GM18951 (cell line): ENCODE measurements around the gene SLC39A3.

ENCODE experiments used
- POLR2A ChIP-seq: IDR thresholded peaks from 4 replicates; pipeline ENCODE4 v1.6.1; 2011; ENCODE audit warnings: mild to moderate bottlenecking; ENCODE audit not compliant: insufficient read length, insufficient read depth; ENCODE audit errors: extremely low read depth
- in situ Hi-C: fragments of 300-500 bp; cut with MboI; formaldehyde crosslinking; loops from one replicate; pipeline ENCODE4 v1.12.0; 2022; ENCODE audit warnings: low sequenced_read_pairs, mixed read lengths, inconsistent platforms; ENCODE audit not compliant: unreplicated experiment

SLC39A3 gene

DNA sequence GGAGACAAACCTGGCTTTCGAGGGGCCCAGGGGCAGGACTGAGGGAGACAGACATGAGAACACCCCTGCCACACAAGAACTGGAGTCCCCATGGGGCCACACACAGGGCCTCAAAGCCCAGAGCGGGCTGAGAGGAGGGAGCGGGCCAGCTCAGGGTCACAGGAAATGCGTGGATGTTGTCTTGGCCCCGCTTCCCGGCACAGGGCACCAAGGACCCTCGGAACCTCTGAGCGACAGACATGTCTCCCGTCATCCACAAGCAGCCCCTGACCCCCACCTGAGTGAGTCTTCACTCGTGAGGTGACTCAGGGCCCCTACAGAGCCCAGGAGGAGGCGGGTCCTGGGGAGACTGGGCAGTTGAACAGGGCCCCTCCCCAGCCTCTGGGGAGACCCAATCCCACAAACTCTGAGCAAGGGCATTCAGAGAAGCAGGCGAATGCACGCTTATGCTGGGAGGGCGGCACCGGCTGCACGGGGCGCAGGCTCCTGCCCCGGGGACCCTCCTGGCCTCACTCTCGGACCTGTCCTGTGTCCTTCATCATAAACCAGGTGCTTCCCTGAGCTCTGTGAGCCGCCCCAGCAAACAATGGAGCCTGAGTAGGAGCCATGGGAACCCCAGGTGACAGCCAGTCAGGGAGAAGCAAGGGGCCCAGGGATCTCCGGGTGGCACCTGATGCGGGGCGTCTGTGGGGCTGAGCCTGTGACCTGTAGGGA, 23.1 kb upstream of the SLC39A3 start:
- in situ Hi-C loops: no loop called here
- TF ChIP-seq POLR2A: no peak

DNA sequence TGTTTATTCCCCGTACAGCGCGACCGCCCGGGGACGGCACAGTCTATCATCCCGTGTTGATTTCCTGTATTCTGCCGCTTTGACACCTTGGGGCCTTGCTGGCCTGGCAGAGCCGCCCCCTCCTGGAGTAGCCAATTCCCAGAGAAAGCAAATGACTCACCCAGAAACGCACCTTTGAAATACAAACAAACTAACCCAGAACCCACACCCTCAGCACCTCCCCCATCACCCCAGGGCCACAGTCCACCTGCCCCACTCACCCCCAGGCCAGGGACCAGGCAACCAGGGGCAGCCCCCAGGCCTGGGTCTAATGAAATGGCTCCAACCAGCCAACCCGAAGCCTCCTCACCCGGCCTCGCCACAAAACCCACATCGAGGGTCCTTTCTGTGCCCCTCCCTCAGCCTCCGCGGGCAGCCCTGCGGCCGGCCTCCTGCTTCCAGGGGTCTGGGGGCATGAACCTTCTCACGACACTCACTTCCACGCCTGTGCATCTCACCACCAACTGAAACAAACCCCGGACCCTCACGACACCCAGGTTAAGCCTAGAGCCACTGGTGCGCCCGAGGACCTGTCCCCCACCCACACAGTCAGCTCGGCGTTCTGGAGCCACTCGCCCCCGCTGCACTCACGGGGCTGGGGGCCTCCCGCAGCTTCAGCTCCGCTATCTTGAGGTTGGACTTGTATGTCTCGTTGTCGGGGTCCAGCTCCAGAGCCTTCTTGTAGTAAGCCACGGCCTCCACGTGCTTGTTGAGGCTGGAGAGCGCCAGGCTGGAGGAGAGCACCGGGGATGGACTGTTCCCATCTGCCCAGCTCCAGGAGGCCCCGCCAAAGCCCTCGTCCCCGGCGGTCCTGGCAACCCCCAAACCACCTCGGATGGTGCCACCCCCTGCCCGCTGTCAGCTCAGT, 22.3 kb upstream of the SLC39A3 start:
- in situ Hi-C loops: no loop called here
- no peak for TF ChIP-seq POLR2A

DNA sequence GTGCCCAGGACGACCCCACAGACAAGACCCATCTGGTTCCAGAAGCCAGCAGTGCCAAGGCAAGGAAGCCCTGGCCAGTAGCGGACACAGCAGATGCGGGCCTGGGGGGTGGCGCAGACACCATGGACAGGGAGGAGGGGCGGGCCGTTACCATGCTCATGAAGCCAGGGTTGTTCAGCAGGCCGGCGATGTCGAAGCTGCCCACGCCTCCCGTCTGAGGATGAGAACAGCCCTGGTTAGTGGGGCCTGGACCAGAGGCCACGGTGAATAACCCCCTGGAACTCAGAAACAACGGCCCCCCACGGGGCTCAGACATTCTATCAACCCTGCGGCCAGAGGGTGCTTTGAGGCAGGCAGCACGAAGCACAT, 21.5 kb upstream of the SLC39A3 start:
- in situ Hi-C loops: no loop called here
- no peak for TF ChIP-seq POLR2A

DNA sequence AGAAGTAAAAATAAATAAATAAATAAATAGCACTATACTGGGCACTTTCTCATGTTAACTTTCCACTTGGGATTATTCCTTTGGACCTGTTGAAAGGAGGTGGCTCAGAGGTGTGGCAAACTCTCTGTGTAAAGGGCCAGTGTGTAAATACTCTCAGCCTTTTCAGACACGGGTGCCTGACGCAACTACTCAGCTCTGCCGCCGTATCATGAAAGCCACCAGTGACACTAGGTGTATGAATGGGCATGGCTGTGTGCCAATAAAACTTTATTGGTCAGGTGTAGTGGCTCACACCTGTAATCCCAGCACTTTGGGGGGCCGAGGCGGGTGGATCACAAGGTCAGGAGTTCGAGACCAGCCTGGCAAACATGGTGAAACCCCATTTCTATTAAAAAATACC, 20.1 kb upstream of the SLC39A3 start:
- in situ Hi-C loops: no loop called here
- TF ChIP-seq POLR2A: no peak

DNA sequence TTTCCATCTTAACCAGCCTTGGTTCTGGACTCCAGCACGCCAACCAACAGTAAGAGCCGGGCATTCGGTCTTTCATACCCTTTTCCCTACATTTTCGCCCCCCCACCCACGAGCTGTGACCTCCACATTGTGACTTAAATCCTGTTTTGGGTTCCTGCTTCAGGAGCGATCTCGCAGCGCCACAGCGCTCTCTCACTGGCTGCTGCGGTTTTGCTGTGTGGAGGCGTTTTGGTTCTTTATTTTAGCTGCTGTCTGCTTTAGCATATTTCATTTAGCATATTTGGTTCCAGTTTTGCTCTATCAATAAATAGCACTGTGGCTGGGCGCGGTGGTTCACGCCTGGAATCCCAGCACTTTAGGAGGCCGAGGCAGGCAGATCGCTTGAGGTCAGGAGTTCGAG, 19.5 kb upstream of the SLC39A3 start:
- TF ChIP-seq POLR2A: no peak
- in situ Hi-C loops: no loop called here

DNA sequence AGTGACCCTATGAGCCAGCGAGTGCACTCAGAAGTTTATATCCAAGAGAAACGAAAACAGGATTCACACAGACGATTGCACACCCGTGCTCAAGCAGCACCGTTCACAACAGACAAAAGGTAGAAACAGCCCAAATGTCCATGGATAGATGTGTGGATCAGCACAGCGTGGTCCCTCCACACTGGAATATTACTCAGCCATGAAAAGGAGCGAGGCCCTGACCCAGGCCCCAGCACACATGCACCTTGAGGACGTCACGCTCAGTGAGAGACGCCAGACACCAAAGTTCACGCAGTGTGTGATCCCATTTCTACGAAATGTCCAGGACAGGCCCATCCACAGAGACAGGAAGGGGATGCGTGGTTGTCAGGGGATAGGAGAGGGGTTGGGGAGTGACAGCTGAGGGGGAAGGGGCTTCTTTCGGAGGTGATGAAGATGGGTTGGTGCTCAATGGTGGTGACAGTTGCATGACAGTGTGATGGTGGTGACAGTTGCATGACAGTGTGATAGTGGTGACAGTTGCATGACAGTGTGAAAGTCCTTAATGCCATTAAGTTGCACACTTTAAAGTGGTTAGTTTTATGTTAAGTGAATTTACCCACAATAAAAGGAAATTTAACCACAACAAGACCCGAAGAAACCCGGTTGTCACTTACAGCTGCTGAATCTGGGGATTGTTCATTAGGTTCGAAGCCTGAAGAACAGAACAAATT, 18.9 kb upstream of the SLC39A3 start:
- in situ Hi-C loops: no loop called here

DNA sequence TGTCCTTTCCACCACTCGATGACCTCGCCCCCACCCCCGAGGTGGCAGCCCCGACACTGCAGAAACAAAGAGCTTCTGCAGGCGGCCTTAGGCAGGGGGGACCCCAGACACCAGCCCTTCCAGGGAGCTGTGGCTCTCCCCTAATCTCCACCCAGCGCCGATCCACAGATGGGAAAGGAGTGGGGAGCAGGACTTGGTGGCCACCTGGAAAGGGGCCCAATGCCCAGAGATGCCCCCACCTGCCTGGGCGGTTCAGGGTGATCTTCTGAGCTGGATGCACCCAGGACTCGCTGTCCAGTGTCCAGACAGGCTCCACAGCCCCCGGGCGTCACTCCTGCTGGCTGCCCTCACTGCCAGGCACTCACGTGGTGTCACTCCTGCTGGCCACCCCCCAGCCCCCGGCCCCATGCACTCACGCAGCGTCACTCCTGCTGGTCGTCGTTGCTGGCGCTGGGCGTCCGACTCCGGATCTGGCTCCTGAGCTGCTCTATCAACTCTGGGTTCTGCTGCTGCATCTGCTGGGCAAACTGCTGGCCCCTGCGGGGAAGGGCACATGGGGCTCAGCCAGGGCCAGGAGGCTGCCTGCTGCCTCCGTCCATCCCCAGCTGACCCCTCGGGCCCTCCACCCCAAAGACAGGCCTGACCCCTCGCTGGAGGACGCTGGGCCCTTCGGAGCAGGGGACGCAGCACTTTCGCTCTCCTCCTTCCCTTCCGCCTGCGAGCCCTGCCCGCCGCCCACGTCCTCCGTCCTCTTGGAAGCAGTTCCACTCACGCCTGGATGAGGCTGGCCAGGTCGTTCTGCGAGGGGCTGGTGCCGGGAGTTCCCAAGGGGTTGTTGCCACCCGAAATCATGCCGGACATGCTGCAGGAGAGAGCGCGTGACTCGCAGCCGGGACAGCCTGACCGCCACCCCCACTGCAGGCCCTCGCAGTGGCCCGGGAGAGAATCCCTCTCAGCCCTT, 17.4 kb upstream of the SLC39A3 start:
- TF ChIP-seq POLR2A: no peak
- in situ Hi-C loops: no loop called here

More for the DNA sequence above, 18.9 kb upstream of the SLC39A3 start:
- TF ChIP-seq POLR2A: no peak

DNA sequence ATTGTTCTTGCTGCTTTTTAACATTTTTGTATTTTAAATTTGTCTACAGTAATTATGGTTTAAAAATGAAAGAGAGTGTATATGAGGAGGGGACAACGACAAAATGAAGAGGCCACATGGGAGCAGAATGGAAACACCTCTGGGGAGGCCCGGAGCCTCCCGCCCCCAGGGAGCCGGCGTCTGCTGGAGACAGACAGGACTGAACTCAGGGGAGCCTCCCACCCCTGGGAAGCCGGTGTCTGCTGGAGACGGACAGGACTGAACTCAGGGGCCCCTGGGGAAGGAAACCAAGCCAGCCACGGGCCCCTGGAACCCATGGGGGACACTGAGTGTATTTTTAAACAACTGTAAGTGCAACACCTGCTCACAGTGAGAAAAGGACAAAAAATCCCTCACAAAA, 16.7 kb upstream of the SLC39A3 start:
- no peak for TF ChIP-seq POLR2A
- in situ Hi-C loops: no loop called here

DNA sequence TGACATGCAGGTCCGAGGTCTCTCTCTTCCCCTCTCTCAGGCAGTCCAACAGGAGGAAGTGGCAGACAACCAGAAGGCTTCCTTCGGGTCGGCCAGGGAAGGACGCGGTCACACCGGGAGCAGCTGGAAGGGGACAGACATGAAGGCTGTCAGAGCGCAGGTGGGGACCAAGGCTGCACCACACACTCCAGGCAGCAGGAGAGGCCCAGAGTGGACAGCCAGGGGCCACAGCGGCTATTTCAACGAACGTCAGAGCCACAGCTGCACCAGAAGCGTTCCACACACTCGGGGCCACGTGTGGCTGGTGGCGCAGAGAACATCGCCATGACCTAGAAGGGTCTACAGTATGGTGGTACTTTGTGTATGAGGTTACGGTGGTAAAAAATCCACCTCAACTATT, 16.0 kb upstream of the SLC39A3 start:
- in situ Hi-C loops: no loop called here
- TF ChIP-seq POLR2A: no peak

DNA sequence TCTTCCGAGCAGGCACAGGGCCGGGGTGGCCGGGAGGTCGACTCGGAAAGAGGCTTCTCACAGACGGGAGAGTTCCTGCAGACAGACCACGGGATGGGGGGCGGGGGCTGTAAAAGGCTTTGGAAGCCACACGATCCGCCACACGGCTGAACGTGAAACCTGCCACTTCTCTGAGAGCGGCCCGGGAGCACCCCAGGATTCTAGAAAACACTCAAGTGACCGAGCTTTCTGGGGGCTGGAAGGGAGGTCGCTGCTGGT, 15.6 kb upstream of the SLC39A3 start:
- in situ Hi-C loops: no loop called here
- no peak for TF ChIP-seq POLR2A

DNA sequence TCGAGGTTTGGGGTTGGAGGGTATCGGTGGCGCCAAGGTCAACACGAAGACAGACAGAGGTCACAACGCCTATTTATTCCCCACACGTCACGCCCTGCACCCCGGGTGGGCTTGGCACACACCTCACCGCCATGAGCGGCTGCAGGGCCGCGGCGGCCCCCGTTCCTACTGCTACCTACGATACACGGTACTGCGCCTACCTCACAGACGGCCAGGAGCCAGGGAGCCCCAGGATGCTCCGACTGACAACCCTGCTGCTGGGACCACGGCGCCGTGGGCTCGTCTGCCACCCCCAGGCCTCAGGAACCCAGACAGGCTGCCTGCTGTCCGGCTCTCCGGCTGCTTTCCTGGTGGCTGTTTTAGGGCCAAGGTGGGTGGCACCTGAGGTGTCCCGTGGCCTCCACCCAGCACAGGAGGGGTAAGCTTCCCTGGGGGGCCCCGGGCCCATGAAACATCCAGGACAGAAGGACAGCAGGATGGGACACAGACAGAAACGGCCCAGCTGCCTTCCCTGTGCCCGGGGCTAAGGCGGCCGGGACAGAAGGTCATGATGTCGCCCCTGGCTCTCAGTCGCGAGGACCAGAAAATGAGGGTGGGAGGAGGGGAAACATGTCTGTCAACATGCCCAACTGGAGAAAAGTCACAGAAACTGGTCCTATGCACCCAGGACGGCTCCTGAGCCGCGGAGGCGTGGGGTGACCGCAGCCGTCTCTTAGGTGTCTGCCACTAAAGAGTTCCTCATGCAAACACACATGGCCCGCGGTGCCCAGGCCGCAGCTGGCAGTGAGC, 15.0 kb upstream of the SLC39A3 start:
- in situ Hi-C loops: no loop called here

DNA sequence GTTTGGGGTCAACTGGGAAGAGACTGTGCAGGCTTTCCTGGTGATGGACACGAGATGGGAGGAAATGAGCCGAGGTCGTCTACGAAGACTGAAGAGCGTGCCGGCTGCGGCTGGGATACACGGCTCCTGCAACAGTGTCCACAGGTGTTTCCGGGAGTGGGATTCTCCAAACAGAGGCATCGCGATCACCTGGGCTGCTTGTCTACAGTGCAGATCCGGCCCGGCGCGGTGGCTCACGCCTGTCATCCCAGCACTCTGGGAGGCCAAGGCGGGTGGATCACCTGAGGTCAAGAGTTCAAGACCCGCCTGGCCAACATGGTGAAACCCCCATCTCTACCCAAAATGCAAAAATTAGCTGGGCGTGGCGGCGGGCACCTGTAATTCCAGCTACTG, 11.6 kb upstream of the SLC39A3 start:
- TF ChIP-seq POLR2A: no peak
- in situ Hi-C loops: no loop called here

More for the DNA sequence above, 15.0 kb upstream of the SLC39A3 start:
- TF ChIP-seq POLR2A: no peak
